BLaER1 (cell line): ENCODE data around the gene SLX4IP.

ENCODE experiments used
- H3K27ac ChIP-seq: shearing (Covaris generic); formaldehyde crosslinking; 2 replicates; pipeline ENCODE4 v1.8.1; 2022
- H3K27me3 ChIP-seq: shearing (Covaris generic); formaldehyde crosslinking; 2 replicates; pipeline ENCODE4 v1.8.1; 2022
- H3K36me3 ChIP-seq: shearing (Covaris generic); formaldehyde crosslinking; 2 replicates; pipeline ENCODE4 v1.8.1; 2022
- H3K4me1 ChIP-seq: shearing (Covaris generic); formaldehyde crosslinking; 2 replicates; pipeline ENCODE4 v1.8.1; 2022
- H3K4me2 ChIP-seq: shearing (Covaris generic); formaldehyde crosslinking; 2 replicates; pipeline ENCODE4 v1.8.1; 2022
- H3K4me3 ChIP-seq: shearing (Covaris generic); formaldehyde crosslinking; 2 replicates; pipeline ENCODE4 v1.8.1; 2022
- H3K9ac ChIP-seq: shearing (Covaris generic); formaldehyde crosslinking; 2 replicates; pipeline ENCODE4 v1.8.1; 2022
- H3K9me3 ChIP-seq: shearing (Covaris generic); formaldehyde crosslinking; 2 replicates; pipeline ENCODE4 v1.8.1; 2022
- H4K20me1 ChIP-seq: shearing (Covaris generic); formaldehyde crosslinking; 2 replicates; pipeline ENCODE4 v1.8.1; 2022
- Cebpa-rat ChIP-seq: shearing (Covaris generic); IDR thresholded peaks from 2 replicates; pipeline ENCODE4 v1.8.1; 2022

Gene SLX4IP

DNA sequence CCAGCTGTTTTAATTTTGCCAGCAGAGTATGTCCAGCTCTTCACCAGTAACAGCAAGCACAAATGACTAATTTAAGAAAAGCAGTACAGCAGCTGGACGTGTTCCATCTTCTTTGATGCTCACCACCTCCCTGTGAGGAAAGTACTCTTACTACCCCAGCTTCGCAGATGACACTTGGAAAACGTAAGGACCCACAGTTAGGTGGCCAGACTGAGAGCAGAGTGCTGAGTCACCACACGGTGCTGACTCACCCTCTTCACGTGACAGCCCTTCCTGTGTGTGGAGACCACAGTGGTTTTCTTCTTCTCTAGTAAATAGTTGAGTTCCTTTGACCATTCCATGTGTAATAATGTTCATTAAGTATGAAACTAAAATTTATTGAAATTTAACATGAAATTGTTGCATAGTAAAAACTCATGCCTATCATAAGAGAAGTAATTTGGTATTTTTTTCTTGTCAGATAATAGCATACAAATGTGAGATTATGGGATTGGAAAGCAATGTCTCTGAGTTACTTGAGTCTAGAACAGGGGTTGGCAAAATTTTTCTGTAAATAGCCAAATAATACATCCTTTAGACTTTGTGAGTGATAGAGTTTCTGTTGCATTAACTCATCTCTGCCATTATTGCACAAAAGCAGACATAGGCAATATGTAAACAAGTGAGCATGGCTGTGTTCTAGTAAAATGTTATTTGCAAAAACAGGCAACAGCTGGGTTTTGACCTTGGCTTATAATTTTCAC, 76.6 kb downstream of the SLX4IP start:
- Histone ChIP-seq H3K4me3 (no peak overlapping the region), H3K27me3 (no peaks in the 10 kb centered on the region), H4K20me1 (peaks cover 20% of the 10 kb centered on the region), H3K27ac (no peak overlapping the region), H3K36me3 (no peaks in the 10 kb centered on the region), H3K9me3 (no peaks in the 10 kb centered on the region), H3K9ac (no peak overlapping the region), H3K4me2 (peak overlapping the region; percentile 55), H3K4me1 (peaks cover 21% of the 10 kb centered on the region)
- TF ChIP-seq Cebpa-rat = no peak

DNA sequence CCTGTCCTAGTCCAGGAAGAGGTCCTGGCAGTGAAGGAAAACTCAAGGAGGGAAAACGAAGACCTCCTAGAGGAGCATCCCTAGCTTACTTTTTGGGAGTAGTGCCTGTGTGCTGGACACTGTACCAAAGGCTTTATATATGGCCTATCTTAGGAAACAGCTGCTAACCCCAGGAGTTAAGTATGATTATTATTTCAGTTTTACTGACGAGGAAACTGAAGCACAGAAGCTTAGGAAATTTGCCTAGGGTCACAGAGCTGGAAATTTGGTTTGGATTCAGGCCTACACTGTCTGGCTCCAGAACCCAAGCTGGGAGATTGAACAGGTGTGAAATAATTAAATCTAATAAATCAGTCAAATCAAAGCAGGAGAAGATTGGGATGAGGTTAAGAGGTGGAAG, 78.0 kb downstream of the SLX4IP start:
- H3K4me3 ChIP-seq = no peak overlapping the region
- H3K27me3 ChIP-seq = no peaks in the 10 kb centered on the region
- TF ChIP-seq Cebpa-rat = no peak
- H3K9ac ChIP-seq = no peak overlapping the region
- H3K4me2 ChIP-seq = no peak overlapping the region
- H3K4me1 ChIP-seq = peaks cover 21% of the 10 kb centered on the region
- H4K20me1 ChIP-seq = peaks cover 11% of the 10 kb centered on the region
- no peak overlapping the region for H3K27ac ChIP-seq
- no peaks in the 10 kb centered on the region for H3K9me3 ChIP-seq
- H3K36me3 ChIP-seq = no peaks in the 10 kb centered on the region

DNA sequence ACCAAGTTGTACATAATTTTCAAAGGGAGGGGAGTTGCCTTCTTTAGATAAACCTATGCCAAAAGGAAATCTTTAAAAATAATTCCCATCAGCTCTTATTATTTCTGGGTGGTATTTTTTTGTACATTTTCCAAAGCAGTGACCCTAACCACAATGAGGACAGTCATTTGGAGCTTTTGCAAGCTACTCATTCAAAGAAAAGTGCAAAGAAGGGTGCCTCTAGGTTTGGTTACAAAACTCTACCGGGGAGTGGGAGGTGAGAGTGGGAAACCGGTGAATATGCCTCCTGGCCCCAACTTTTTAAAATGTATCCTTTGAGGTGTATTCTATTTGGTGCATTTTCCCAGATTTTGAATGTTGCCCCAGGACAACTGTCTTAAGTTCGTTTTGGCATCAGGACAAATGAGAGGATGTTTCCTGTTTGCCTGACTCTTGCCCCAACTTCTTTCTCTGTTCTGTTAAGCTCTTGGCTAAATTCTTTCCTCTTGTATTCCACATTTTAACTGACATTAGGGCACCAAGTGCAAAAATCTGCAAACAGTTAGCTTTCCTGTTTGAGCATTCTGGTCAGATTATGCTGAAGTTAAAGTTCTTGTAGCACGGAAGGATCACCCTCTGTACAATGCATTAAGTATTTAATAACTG, 78.9 kb downstream of the SLX4IP start:
- H3K9ac ChIP-seq = no peak overlapping the region
- H3K4me2 ChIP-seq = no peak overlapping the region
- no peak for TF ChIP-seq Cebpa-rat
- H3K4me3 ChIP-seq = no peak overlapping the region
- peaks cover 12% of the 10 kb centered on the region for H3K4me1 ChIP-seq
- H4K20me1 ChIP-seq = peaks cover 1% of the 10 kb centered on the region; the same call in 1 of the 2 replicates
- H3K27ac ChIP-seq = no peak overlapping the region
- H3K36me3 ChIP-seq = no peaks in the 10 kb centered on the region
- no peaks in the 10 kb centered on the region for H3K9me3 ChIP-seq
- no peaks in the 10 kb centered on the region for H3K27me3 ChIP-seq

DNA sequence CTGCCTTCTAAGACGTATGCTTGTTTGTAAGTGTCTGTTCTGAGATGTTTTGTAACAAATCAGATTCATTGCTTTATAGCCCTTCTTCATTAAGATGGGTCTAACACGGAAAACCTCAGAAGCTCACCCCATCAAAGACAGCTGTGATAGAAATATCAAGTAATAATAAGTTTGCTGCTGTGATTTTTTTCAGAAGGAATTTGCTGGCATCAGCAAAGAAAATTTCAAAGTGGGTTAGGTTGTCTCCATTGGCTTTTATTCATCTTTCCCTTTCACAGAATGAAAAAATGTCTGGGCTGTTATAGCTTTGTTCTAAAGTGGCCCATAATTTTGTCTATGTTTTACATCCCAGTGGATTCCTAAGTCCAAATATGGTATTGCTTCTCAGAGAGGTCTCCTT, 81.4 kb downstream of the SLX4IP start:
- peaks cover 6% of the 10 kb centered on the region for H3K4me1 ChIP-seq
- no peak overlapping the region for H3K9ac ChIP-seq
- no peaks in the 10 kb centered on the region for H3K9me3 ChIP-seq
- no peaks in the 10 kb centered on the region for H3K36me3 ChIP-seq
- no peak for TF ChIP-seq Cebpa-rat
- H3K27me3 ChIP-seq = no peaks in the 10 kb centered on the region
- H3K4me3 ChIP-seq = no peak overlapping the region
- no peak overlapping the region for H3K27ac ChIP-seq
- H4K20me1 ChIP-seq = no peaks in the 10 kb centered on the region; the same call in 1 of the 2 replicates
- H3K4me2 ChIP-seq = no peak overlapping the region

DNA sequence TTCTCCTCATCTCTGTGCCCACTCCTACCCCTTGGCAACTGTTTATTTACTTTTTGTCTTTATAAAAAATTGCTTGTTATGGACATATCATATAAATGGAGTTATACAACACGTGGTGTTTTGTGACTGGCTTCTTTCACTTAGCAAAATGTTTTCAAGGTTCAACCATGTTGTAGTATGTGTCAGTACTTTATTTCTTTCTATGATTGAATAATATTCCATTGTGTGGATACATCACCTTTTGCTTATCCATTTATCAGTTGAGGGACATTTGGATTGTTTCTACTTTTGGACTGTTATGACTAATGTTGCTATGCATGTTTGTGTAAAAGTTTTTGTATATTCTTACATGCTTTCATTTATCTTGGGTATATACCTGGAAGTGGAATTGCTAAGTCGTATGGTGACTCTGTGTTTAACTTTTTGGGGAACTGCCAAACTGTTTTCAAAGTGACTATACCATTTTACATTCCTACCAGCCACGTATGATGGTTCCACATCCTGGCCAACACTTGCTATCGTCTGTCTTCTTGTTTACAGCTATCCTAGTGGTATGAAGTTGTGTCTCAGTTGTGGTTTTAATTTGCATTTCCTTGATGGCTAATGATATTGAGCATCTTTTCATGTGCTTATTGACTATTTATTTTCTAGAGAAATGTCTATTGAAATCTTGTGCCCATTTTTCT, 84.4 kb downstream of the SLX4IP start:
- Histone ChIP-seq H3K27me3 (no peaks in the 10 kb centered on the region), H3K27ac (no peak overlapping the region), H3K4me2 (no peak overlapping the region), H3K4me1 (no peaks in the 10 kb centered on the region; the same call in 1 of the 2 replicates), H3K9me3 (no peaks in the 10 kb centered on the region), H3K4me3 (no peak overlapping the region), H3K9ac (no peak overlapping the region), H4K20me1 (peaks cover 4% of the 10 kb centered on the region; the same call in 1 of the 2 replicates), H3K36me3 (no peaks in the 10 kb centered on the region)
- TF ChIP-seq Cebpa-rat = no peak

DNA sequence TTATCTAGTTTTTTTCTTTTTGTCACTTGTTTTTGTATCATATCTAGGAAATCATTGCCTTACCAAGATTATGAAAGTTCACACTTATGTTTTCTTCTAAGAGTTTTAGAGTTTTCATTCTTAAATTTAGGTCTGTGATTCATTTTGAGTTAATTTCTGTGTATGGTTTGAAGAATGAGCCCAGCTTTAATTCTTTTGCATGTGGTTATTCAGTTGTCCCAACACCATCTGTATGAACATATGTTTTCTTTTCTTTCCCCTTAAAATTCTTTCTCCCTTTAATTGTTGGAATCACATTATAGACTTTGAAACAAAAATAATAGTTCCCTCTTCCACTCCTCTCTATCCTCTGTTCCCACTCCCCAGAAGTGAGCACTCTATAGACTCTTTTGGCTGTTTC, 85.4 kb downstream of the SLX4IP start:
- no peaks in the 10 kb centered on the region for H3K9me3 ChIP-seq
- TF ChIP-seq Cebpa-rat = no peak
- H3K4me3 ChIP-seq = no peak overlapping the region
- no peaks in the 10 kb centered on the region for H3K36me3 ChIP-seq
- no peak overlapping the region for H3K4me2 ChIP-seq
- H3K27ac ChIP-seq = no peak overlapping the region
- H3K4me1 ChIP-seq = no peaks in the 10 kb centered on the region; the same call in 1 of the 2 replicates
- no peak overlapping the region for H3K9ac ChIP-seq
- H4K20me1 ChIP-seq = peaks cover 4% of the 10 kb centered on the region; the same call in 1 of the 2 replicates
- H3K27me3 ChIP-seq = no peaks in the 10 kb centered on the region

DNA sequence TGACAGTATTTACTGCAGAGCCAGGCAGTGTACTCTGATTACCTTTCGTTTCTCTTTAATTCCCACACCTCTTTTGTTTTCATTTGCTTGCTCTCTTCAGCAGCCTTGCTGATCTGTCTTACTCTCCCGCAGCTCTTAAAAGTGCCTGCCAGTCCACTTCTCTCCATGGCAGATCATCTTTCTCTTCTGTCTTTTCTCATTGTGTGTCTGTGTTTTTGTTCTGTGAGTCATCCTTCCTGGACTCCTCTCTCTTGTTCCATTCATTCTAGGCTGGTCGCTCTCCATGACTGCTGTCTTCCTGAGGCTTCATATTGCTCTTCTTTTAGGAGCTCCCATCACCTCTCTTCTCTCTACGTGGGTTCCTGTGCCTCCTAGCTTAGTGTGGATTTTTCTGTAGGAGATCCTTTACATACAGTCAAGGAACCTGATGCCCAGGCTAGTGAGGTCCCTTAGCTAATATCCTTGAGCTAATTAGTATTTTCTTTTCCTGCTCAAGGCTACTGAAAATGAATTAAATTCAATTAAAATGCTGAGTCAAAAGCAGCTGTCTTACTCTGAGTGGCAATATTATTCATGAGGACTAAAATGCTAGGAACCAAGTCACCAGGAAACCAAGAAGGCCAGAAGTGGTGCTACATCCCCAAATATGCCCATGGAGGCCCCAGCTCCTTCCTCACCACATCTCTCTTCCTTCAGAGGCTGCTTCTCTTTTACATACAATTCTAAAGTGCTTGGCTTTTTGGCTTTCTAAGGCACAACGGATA, 86.1 kb downstream of the SLX4IP start:
- no peak overlapping the region for H3K27ac ChIP-seq
- no peak overlapping the region for H3K4me2 ChIP-seq

DNA sequence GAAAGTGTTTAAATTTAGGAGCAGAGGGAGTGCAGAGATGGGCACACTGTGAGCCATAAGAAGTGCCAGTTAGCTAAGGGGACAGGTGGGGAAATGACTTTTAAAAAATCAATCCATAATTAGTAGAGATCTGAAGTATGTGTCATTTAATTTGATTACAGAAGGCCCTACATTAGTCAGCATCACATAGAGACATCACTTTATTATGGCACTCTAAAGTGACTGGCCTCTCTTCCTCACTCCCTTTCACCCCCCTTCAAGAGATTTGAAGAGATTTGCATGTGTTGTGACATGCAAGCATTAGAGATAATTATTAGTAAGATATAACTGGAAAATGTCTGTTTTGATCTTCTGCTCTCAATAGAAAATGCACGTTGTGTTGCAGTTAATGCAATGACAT, 86.7 kb downstream of the SLX4IP start:
- no peak overlapping the region for H3K9ac ChIP-seq
- H3K36me3 ChIP-seq = no peaks in the 10 kb centered on the region
- no peak overlapping the region for H3K4me3 ChIP-seq
- H3K27ac ChIP-seq = no peak overlapping the region
- peaks cover 4% of the 10 kb centered on the region; the same call in 1 of the 2 replicates for H4K20me1 ChIP-seq
- TF ChIP-seq Cebpa-rat = no peak
- no peak overlapping the region for H3K4me2 ChIP-seq
- no peaks in the 10 kb centered on the region; the same call in 1 of the 2 replicates for H3K4me1 ChIP-seq
- H3K9me3 ChIP-seq = no peaks in the 10 kb centered on the region
- no peaks in the 10 kb centered on the region for H3K27me3 ChIP-seq

More for the DNA sequence above, 86.1 kb downstream of the SLX4IP start:
- H3K36me3 ChIP-seq = no peaks in the 10 kb centered on the region
- TF ChIP-seq Cebpa-rat = no peak
- H4K20me1 ChIP-seq = peaks cover 4% of the 10 kb centered on the region; the same call in 1 of the 2 replicates
- H3K4me1 ChIP-seq = no peaks in the 10 kb centered on the region; the same call in 1 of the 2 replicates
- H3K27me3 ChIP-seq = no peaks in the 10 kb centered on the region
- H3K9ac ChIP-seq = no peak overlapping the region
- no peaks in the 10 kb centered on the region for H3K9me3 ChIP-seq
- H3K4me3 ChIP-seq = no peak overlapping the region

DNA sequence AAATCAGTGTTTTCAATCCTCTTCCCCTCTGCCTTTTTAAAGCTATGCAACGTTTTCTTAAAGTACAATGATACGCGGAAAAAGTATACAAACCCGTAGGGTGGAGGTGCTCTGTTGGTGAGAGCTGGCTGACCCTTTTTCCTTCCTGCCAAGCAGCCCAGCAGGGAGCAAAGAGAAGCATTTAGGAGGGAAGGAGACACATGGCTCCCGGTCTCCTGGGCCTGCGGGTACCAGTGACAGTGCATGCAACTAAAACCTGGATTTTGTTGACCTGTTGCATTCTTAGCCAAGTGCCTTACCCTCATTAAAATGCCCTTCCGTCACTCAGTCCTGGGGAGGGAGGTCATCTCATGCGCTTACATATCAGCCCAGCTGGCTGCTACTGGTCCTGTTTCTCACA, 87.2 kb downstream of the SLX4IP start:
- no peaks in the 10 kb centered on the region for H3K27me3 ChIP-seq
- no peak overlapping the region for H3K9ac ChIP-seq
- H4K20me1 ChIP-seq = 0 out of 2 replicates have a peak, but pooled peaks cover 4% of the 10 kb centered on the region
- no peak for TF ChIP-seq Cebpa-rat
- no peaks in the 10 kb centered on the region for H3K36me3 ChIP-seq
- H3K27ac ChIP-seq = no peak overlapping the region
- no peak overlapping the region for H3K4me2 ChIP-seq
- H3K4me1 ChIP-seq = no peaks in the 10 kb centered on the region; the same call in 1 of the 2 replicates
- no peak overlapping the region for H3K4me3 ChIP-seq
- no peaks in the 10 kb centered on the region for H3K9me3 ChIP-seq
